Measurements from ENCODE around the gene CAST.

Gene CAST

GRCh38 chr5:96812851-96813250, 150.7 kb downstream of the CAST start:
- no peak for DNase-seq

GRCh38 chr5:96814041-96814440, 151.9 kb downstream of the CAST start:
- no peak for DNase-seq

- DNase-seq: no peak
These were observed 154.3 kb downstream of the CAST start for GRCh38 chr5:96816411-96816939.

GRCh38 chr5:96816991-96817390, 154.8 kb downstream of the CAST start:
- no peak for DNase-seq

- no peak for DNase-seq
These were observed 155.3 kb downstream of the CAST start for GRCh38 chr5:96817506-96817905.

GRCh38 chr5:96818125-96818788, 156.1 kb downstream of the CAST start:
- DNase-seq: no peak

GRCh38 chr5:96819806-96820205, 157.6 kb downstream of the CAST start:
- no peak for DNase-seq

GRCh38 chr5:96821260-96821916, 159.2 kb downstream of the CAST start:
- no peak for DNase-seq

- DNase-seq: no peak
These were observed 160.7 kb downstream of the CAST start for GRCh38 chr5:96822686-96823459.

GRCh38 chr5:96823900-96824380, 161.8 kb downstream of the CAST start:
- no peak for DNase-seq
